Type B pancreatic cell (in vitro differentiated cells): ENCODE measurements around the gene DNAI1. TPM values are rescaled to one million over a fixed set of nuclear protein-coding genes. Genes with fewer than 3 reads are reported as not detected.

Experiments used
- DNase-seq: peaks from one replicate; pipeline ENCODE4 v3.0.0; 2021; ENCODE audit warnings: mixed read lengths; ENCODE audit not compliant: unreplicated experiment; ENCODE audit errors: extremely low spot score
- H3K27ac Mint-ChIP-seq: 2 replicates; pipeline ENCODE4 v1.8.0; 2021; ENCODE audit warnings: mild to moderate bottlenecking, mixed read lengths
- H3K27me3 Mint-ChIP-seq: 2 replicates; pipeline ENCODE4 v1.8.0; 2021; ENCODE audit warnings: mixed read lengths
- H3K36me3 Mint-ChIP-seq: 2 replicates; pipeline ENCODE4 v1.8.0; 2021; ENCODE audit warnings: mixed read lengths
- H3K4me1 Mint-ChIP-seq: one replicate; pipeline ENCODE4 v1.8.0; 2021; ENCODE audit warnings: mixed read lengths; ENCODE audit not compliant: unreplicated experiment
- H3K4me3 Mint-ChIP-seq: 2 replicates; pipeline ENCODE4 v1.8.0; 2021; ENCODE audit warnings: mild to moderate bottlenecking, mixed read lengths
- H3K9me3 Mint-ChIP-seq: 2 replicates; pipeline ENCODE4 v1.8.0; 2021; ENCODE audit warnings: mixed read lengths
- CTCF ChIP-seq: fragments of 200-600 bp; sonication (generic); conservative IDR thresholded peaks from 2 replicates; pipeline ENCODE4 v1.5.0; 2021; ENCODE audit warnings: antibody characterized with exemption, mild to moderate bottlenecking
- total RNA-seq: library from RNA; stranded (reverse); gene quantifications from 2 replicates; pipeline ENCODE4 v1.2.1, GENCODE V29; 2021; ENCODE audit warnings: low replicate concordance

DNAI1 gene
- total RNA-seq, 1 donor from 2014 or later = 4.4 TPM

DNA sequence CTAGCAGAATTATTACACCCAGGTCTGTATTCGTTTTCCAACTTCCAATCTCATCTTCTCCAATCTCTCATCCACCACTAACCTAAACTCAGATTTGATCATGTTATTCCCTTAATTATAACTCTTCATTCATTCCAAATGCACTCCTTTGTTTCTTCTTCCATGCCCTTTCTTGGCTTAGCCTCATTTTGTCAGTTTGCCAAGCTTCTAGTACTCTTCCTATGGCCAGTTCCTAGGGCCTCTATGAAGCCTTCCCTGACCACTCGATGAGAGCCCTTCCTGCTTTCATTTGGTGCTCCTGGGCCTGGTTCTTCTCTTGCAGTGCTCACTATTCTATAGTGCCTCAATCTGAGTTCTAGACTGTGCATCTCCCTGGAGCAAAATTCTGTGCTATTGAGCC is 6.0 kb upstream of the DNAI1 start:
- Mint-ChIP-seq H3K27ac (no peak overlapping the region), H3K27me3 (peaks cover 18% of the 10 kb centered on the region), H3K4me1 (peaks cover 15% of the 10 kb centered on the region), H3K9me3 (no peaks in the 10 kb centered on the region), H3K36me3 (no peaks in the 10 kb centered on the region), H3K4me3 (no peak overlapping the region)
- no peak for DNase-seq
- TF ChIP-seq CTCF = no peak

GRCh38 chr9:34454571-34455065 is 4.0 kb upstream of the DNAI1 start:
- no peak overlapping the region for H3K4me3 Mint-ChIP-seq
- TF ChIP-seq CTCF = no peak
- no peak overlapping the region for H3K27ac Mint-ChIP-seq
- no peaks in the 10 kb centered on the region for H3K9me3 Mint-ChIP-seq
- DNase-seq = no peak
- H3K4me1 Mint-ChIP-seq = peaks cover 17% of the 10 kb centered on the region
- H3K27me3 Mint-ChIP-seq = peaks cover 26% of the 10 kb centered on the region
- no peaks in the 10 kb centered on the region for H3K36me3 Mint-ChIP-seq

- peak overlapping the region; percentile 36 for H3K4me3 Mint-ChIP-seq
Observed at GRCh38 chr9:34456151-34456550, 2.5 kb upstream of the DNAI1 start.

DNA sequence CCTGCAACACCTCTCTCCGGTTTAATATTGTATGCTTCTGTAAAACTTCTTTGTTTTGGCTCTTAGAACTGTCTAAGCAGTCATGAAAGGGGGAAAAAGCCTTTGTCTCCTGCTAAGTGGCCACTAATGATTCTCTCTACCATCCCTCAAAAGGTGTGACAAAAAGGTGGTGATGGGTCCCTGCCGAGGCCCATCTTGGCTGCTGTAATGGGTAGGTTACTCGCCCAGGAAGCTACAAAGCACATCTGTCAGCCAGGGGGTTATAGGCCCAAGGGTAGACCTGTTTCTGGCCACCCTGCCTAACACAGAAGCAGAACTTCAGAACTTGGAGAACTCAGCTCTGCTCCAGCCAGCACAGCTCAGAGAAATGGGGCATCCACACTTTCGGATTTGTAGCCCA is 1.9 kb upstream of the DNAI1 start:
- Mint-ChIP-seq H3K27me3 (peaks cover 36% of the 10 kb centered on the region), H3K9me3 (no peaks in the 10 kb centered on the region), H3K27ac (peak overlapping the region; percentile 87), H3K4me1 (peaks cover 19% of the 10 kb centered on the region), H3K4me3 (peak overlapping the region; percentile 95), H3K36me3 (no peaks in the 10 kb centered on the region)
- no peak for TF ChIP-seq CTCF
- DNase-seq = no peak

More at GRCh38 chr9:34456151-34456550, 2.5 kb upstream of the DNAI1 start:
- Mint-ChIP-seq H3K27me3 (peaks cover 31% of the 10 kb centered on the region), H3K27ac (no peak overlapping the region), H3K9me3 (no peaks in the 10 kb centered on the region), H3K4me1 (peaks cover 20% of the 10 kb centered on the region), H3K36me3 (no peaks in the 10 kb centered on the region)
- no peak for TF ChIP-seq CTCF
- no peak for DNase-seq

DNA sequence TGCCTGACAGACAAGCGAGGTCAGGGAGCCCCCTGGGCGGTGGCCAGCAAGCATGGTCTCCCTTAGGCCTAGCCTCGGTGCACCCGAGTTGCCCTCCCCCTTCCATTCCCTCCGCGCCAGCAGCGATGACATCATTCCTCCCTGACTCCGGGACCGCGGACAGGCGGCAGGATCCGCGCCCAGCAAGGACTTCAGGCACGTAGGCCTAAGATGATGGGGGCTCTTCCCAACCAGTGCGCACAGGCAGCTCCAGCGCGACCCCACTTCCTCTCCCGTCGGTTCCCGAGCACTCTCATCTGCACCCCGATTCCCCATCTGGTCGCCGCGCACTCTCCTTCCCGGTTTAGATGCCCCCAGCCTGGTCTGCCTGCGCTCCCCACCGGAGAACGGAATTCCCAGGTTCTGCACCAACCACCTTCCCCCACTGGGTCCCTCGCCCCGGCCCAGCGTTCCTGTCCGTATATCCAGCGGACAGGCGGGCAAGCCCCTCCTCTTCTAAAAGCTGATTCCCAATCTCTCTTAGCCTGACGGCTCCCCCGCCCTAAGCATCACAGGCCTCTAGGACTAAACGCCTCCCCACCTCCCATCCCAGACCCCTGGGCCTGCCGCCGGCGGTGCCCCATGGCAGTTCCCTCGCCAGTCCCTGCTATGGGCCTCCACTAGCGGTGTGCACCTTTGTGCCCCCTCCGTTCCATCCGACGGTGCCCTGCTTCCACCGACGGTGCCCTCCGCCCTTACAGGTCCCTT is 1.2 kb upstream of the DNAI1 start:
- H3K27me3 Mint-ChIP-seq = peaks cover 41% of the 10 kb centered on the region
- H3K36me3 Mint-ChIP-seq = no peaks in the 10 kb centered on the region
- peaks cover 19% of the 10 kb centered on the region for H3K4me1 Mint-ChIP-seq
- no peaks in the 10 kb centered on the region for H3K9me3 Mint-ChIP-seq
- peak overlapping the region; percentile 95 for H3K4me3 Mint-ChIP-seq
- peak; percentile 69 for DNase-seq
- H3K27ac Mint-ChIP-seq = peak overlapping the region; percentile 87
- TF ChIP-seq CTCF = no peak
